Measurements from ENCODE around the gene RPS6KA5. TPM values are rescaled to one million over a fixed set of nuclear protein-coding genes. Genes with fewer than 3 reads are reported as not detected.

The RPS6KA5 gene
- polyA plus RNA-seq, 2 donors = 0.83 to 2.3 TPM

- H3K4me3 ChIP-seq (ENCODE audit: low read depth in 1 of 2, low read length in 2 of 2) = no peak overlapping the region
- no peaks in the 10 kb centered on the region for H3K9me3 ChIP-seq (ENCODE audit: control insufficient read depth in 2 of 2, insufficient read depth in 1 of 2, low read depth in 1 of 2, low read length in 1 of 2)
- H3K36me3 ChIP-seq (ENCODE audit: control insufficient read depth in 2 of 2, insufficient read depth in 2 of 2, low read length in 1 of 2) = no peaks in the 10 kb centered on the region
- no peaks in the 10 kb centered on the region for H3K27me3 ChIP-seq (ENCODE audit: control insufficient read depth in 1 of 2, insufficient read depth in 2 of 2, low read length in 2 of 2)
- no peak overlapping the region for H3K27ac ChIP-seq (ENCODE audit: low read depth in 2 of 2, low read length in 1 of 2)
- 72 to 74% methylated on average over 21 of the region's 21 CpGs for WGBS, 2 donors
- H3K4me1 ChIP-seq (ENCODE audit: control insufficient read depth in 2 of 2, insufficient read depth in 2 of 2, low read length in 1 of 2) = peaks cover 5 to 9% of the 10 kb centered on the region in 2 donors
Measured at GRCh38 chr14:90805662-90806540, 254.5 kb downstream of the RPS6KA5 start.

- no peaks in the 10 kb centered on the region for H3K9me3 ChIP-seq (ENCODE audit: control insufficient read depth in 2 of 2, insufficient read depth in 1 of 2, low read depth in 1 of 2, low read length in 1 of 2)
- H3K27me3 ChIP-seq (ENCODE audit: control insufficient read depth in 1 of 2, insufficient read depth in 2 of 2, low read length in 2 of 2) = no peaks in the 10 kb centered on the region
- no peak overlapping the region for H3K27ac ChIP-seq (ENCODE audit: low read depth in 2 of 2, low read length in 1 of 2)
- peaks cover 5 to 9% of the 10 kb centered on the region in 2 donors for H3K4me1 ChIP-seq (ENCODE audit: control insufficient read depth in 2 of 2, insufficient read depth in 2 of 2, low read length in 1 of 2)
- 88 to 93% methylated on average over 13 of the region's 13 CpGs for WGBS, 2 donors
- H3K4me3 ChIP-seq (ENCODE audit: low read depth in 1 of 2, low read length in 2 of 2) = no peak overlapping the region
- no peaks in the 10 kb centered on the region for H3K36me3 ChIP-seq (ENCODE audit: control insufficient read depth in 2 of 2, insufficient read depth in 2 of 2, low read length in 1 of 2)
Measured at GRCh38 chr14:90805084-90805391, 255.4 kb downstream of the RPS6KA5 start.

DNA sequence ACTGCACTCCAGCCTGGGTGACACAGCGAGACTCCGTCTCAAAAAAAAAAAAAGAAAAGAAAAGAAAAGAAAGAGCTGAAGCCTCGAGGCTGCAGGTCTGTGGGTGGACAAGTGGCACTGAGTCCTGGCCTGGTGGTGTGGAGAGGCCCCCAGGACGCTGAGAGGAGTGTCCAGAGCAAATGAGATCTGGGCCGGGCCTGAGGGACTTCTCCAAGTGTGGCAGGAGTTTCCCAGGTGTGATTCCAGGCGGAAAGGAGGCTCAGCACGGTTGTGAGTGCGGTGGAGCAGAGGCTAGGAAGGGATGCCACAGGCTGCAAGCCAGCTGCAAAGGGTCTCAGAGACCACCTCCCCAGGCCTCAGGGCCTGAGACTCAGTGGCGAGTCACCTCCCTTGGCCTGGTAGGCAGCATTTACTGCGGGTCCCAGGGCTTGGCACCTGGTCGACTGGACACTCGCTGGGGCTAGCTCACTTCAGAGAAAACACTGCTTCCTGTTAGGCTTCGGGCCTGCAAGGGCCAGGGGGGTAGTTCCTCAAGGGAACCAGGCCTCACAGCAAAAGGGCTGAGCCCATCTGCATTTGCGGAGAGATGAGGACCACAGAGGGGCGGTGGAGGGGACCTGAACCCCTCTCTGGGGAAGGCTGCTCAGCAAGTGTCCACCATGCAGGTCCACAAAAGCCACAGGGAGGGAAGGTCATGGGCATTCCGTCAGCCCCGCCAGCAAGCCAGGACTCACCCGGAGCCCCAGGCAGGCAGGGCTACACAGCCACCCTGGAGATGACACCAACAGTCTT, 256.0 kb downstream of the RPS6KA5 start:
- H3K36me3 ChIP-seq (ENCODE audit: control insufficient read depth in 2 of 2, insufficient read depth in 2 of 2, low read length in 1 of 2) = no peaks in the 10 kb centered on the region
- H3K27me3 ChIP-seq (ENCODE audit: control insufficient read depth in 1 of 2, insufficient read depth in 2 of 2, low read length in 2 of 2) = no peaks in the 10 kb centered on the region
- peaks cover 0 to under 1% of the 10 kb centered on the region in 2 donors for H3K9me3 ChIP-seq (ENCODE audit: control insufficient read depth in 2 of 2, insufficient read depth in 1 of 2, low read depth in 1 of 2, low read length in 1 of 2)
- WGBS, 2 donors = 83 to 86% methylated on average over 18 of the region's 18 CpGs
- H3K4me1 ChIP-seq (ENCODE audit: control insufficient read depth in 2 of 2, insufficient read depth in 2 of 2, low read length in 1 of 2) = peaks cover 5 to 9% of the 10 kb centered on the region in 2 donors
- no peak overlapping the region for H3K4me3 ChIP-seq (ENCODE audit: low read depth in 1 of 2, low read length in 2 of 2)
- H3K27ac ChIP-seq (ENCODE audit: low read depth in 2 of 2, low read length in 1 of 2) = peak overlapping the region in 1 of 2 donors; percentile 40

- no peaks in the 10 kb centered on the region for H3K27me3 ChIP-seq (ENCODE audit: control insufficient read depth in 1 of 2, insufficient read depth in 2 of 2, low read length in 2 of 2)
- peak overlapping the region in 1 of 2 donors; percentile 9 for H3K27ac ChIP-seq (ENCODE audit: low read depth in 2 of 2, low read length in 1 of 2)
- H3K36me3 ChIP-seq (ENCODE audit: control insufficient read depth in 2 of 2, insufficient read depth in 2 of 2, low read length in 1 of 2) = no peaks in the 10 kb centered on the region
- 80 to 83% methylated on average over 2 of the region's 2 CpGs for WGBS, 2 donors
- H3K4me1 ChIP-seq (ENCODE audit: control insufficient read depth in 2 of 2, insufficient read depth in 2 of 2, low read length in 1 of 2) = peaks cover 5 to 9% of the 10 kb centered on the region in 2 donors
- peaks cover 0 to 7% of the 10 kb centered on the region in 2 donors for H3K9me3 ChIP-seq (ENCODE audit: control insufficient read depth in 2 of 2, insufficient read depth in 1 of 2, low read depth in 1 of 2, low read length in 1 of 2)
- no peak overlapping the region for H3K4me3 ChIP-seq (ENCODE audit: low read depth in 1 of 2, low read length in 2 of 2)
Measured at GRCh38 chr14:90803249-90803648, 257.2 kb downstream of the RPS6KA5 start.

- Histone ChIP-seq H3K27me3 (ENCODE audit: control insufficient read depth in 1 of 2, insufficient read depth in 2 of 2, low read length in 2 of 2) (no peaks in the 10 kb centered on the region), H3K36me3 (ENCODE audit: control insufficient read depth in 2 of 2, insufficient read depth in 2 of 2, low read length in 1 of 2) (no peaks in the 10 kb centered on the region), H3K27ac (ENCODE audit: low read depth in 2 of 2, low read length in 1 of 2) (no peak overlapping the region), H3K9me3 (ENCODE audit: control insufficient read depth in 2 of 2, insufficient read depth in 1 of 2, low read depth in 1 of 2, low read length in 1 of 2) (peaks cover 0 to 7% of the 10 kb centered on the region in 2 donors), H3K4me3 (ENCODE audit: low read depth in 1 of 2, low read length in 2 of 2) (no peak overlapping the region), H3K4me1 (ENCODE audit: control insufficient read depth in 2 of 2, insufficient read depth in 2 of 2, low read length in 1 of 2) (peaks cover 0 to 2% of the 10 kb centered on the region in 2 donors)
- 61 to 75% methylated on average over 5 of the region's 5 CpGs for WGBS, 2 donors
Measured at GRCh38 chr14:90799420-90799819, 261.0 kb downstream of the RPS6KA5 start.

DNA sequence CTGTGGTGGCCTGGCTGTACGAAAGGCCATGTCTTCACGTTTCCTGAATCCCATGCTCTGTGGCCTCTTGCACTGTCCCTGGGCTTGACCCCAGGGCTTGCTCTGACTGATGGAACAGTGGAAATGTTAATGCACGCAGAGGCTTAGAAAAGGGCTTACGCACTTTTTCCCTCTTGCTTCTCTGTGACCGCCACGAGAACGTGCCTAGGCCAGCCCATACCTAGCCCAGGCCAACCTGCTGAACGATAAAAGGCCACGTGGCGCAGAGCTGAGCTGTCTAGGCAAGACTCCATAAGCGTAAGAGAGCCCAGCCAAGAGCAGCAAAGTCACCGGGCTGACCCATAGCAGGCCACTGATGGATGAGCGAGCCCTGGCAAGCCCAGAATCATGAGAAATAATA, 262.5 kb downstream of the RPS6KA5 start:
- 69 to 70% methylated on average over 13 of the region's 13 CpGs for WGBS, 2 donors
- Histone ChIP-seq H3K4me1 (ENCODE audit: control insufficient read depth in 2 of 2, insufficient read depth in 2 of 2, low read length in 1 of 2) (no peaks in the 10 kb centered on the region), H3K4me3 (ENCODE audit: low read depth in 1 of 2, low read length in 2 of 2) (no peak overlapping the region), H3K27ac (ENCODE audit: low read depth in 2 of 2, low read length in 1 of 2) (peak overlapping the region in 1 of 2 donors; percentile 67), H3K9me3 (ENCODE audit: control insufficient read depth in 2 of 2, insufficient read depth in 1 of 2, low read depth in 1 of 2, low read length in 1 of 2) (peaks cover 0 to 7% of the 10 kb centered on the region in 2 donors), H3K36me3 (ENCODE audit: control insufficient read depth in 2 of 2, insufficient read depth in 2 of 2, low read length in 1 of 2) (no peaks in the 10 kb centered on the region), H3K27me3 (ENCODE audit: control insufficient read depth in 1 of 2, insufficient read depth in 2 of 2, low read length in 2 of 2) (no peaks in the 10 kb centered on the region)

Other genes with a start within 250 kb of the RPS6KA5 start
- gene TTC7B, start 244.2 kb downstream of the RPS6KA5 start, polyA plus RNA-seq = 1 to 10 TPM; 2.7 to 6.0 TPM
- gene DGLUCY, start 53.4 kb upstream of the RPS6KA5 start, polyA plus RNA-seq = 10 to 100 TPM; 18.0 to 26.1 TPM
- gene GPR68, start 184.1 kb upstream of the RPS6KA5 start, polyA plus RNA-seq = 1 to 10 TPM in 1 of 2 donors, under 1 TPM in 1; 0.71 to 4.8 TPM